HL-60 (cell line): ENCODE data around the gene RPL10A.

Experiments used
- DNase-seq, 2 experiments: peaks; one replicate each; pipeline ENCODE4 v3.0.0-alpha.2; 2010 to 2020; ENCODE audit warnings: low read depth in 1 of 2, low spot score in 1 of 2
- H3K27ac ChIP-seq: fragments of 250-450 bp; sonication (Bioruptor Pico); replicated peaks from 2 replicates; pipeline ENCODE4 v1.5.1; 2020; ENCODE audit warnings: mild to moderate bottlenecking, moderate library complexity
- H3K27me3 ChIP-seq: fragments of 250-450 bp; sonication (Bioruptor Pico); 2 replicates; pipeline ENCODE4 v1.5.1; 2021; ENCODE audit warnings: mild to moderate bottlenecking, moderate library complexity; ENCODE audit not compliant: insufficient read depth, poor library complexity, severe bottlenecking
- H3K4me3 ChIP-seq: replicated peaks from 2 replicates; pipeline ENCODE4 v1.5.1; 2011; ENCODE audit warnings: mild to moderate bottlenecking, control low read depth, low read length; ENCODE audit not compliant: insufficient read depth
- GABPA ChIP-seq: IDR thresholded peaks from 2 replicates; pipeline ENCODE4 v1.6.1; 2012; ENCODE audit warnings: low read depth
- POLR2AphosphoS5 ChIP-seq: IDR thresholded peaks from 2 replicates; pipeline ENCODE4 v1.6.1; 2012; ENCODE audit warnings: low read depth
- SPI1 ChIP-seq: IDR thresholded peaks from 2 replicates; pipeline ENCODE4 v1.6.1; 2012; ENCODE audit warnings: low read depth, mild to moderate bottlenecking, borderline replicate concordance
- TF ChIP-seq, protein P1 (sequence below): IDR thresholded peaks from 2 replicates; pipeline ENCODE4 v1.6.1; 2012; ENCODE audit warnings: low read depth; ENCODE audit not compliant: insufficient replicate concordance
- TF ChIP-seq, protein P2 (sequence below): IDR thresholded peaks from one replicate; pipeline ENCODE4 v1.5.1; 2011; ENCODE audit warnings: low read length, control low read depth, inconsistent platforms; ENCODE audit not compliant: insufficient read depth

Gene RPL10A

DNA sequence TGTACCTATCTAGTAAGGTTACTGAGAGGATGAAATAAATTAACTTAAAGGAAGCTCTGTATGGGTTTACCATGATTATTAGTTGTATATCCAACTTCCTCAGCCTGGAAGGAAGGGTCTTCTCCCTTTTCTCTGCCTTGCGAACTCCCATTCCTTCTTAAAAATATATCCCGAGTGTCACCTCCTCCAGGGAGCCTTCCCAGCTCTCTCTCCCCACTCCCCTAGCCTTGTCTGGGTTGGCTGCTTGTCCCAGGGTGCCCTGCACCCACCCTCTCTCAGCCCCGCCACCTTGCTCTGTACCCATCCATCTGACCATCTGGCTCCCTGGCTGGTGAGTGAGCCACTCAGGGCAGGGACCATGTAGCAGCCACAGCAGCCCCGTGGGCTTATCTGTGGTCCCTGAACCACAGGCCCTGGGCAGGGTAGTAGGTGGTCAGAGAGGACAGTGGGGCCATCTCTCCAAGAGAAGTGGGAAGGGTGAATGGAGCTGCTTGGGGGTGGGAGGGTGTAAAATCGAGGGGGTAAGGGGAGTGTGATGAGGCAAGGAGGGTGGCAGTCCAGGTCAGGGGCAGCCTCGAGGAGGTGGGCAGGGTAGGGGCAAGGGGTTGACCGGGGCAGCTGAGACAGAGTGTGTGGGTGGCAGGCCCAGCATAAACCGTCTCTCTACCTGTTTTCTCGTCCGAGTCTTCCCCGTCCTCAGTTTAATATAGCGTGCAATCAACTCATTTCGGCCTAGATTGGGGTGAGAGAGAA lies 15.9 kb downstream of the RPL10A start:
- H3K27me3 ChIP-seq = no peaks in the 10 kb centered on the region
- no peak overlapping the region for H3K4me3 ChIP-seq
- DNase-seq = no peak
- peak overlapping the region; percentile 14; the same call in 1 of the 2 replicates for H3K27ac ChIP-seq
- TF ChIP-seq POLR2AphosphoS5 = no peak
- TF ChIP-seq, protein P1, sequence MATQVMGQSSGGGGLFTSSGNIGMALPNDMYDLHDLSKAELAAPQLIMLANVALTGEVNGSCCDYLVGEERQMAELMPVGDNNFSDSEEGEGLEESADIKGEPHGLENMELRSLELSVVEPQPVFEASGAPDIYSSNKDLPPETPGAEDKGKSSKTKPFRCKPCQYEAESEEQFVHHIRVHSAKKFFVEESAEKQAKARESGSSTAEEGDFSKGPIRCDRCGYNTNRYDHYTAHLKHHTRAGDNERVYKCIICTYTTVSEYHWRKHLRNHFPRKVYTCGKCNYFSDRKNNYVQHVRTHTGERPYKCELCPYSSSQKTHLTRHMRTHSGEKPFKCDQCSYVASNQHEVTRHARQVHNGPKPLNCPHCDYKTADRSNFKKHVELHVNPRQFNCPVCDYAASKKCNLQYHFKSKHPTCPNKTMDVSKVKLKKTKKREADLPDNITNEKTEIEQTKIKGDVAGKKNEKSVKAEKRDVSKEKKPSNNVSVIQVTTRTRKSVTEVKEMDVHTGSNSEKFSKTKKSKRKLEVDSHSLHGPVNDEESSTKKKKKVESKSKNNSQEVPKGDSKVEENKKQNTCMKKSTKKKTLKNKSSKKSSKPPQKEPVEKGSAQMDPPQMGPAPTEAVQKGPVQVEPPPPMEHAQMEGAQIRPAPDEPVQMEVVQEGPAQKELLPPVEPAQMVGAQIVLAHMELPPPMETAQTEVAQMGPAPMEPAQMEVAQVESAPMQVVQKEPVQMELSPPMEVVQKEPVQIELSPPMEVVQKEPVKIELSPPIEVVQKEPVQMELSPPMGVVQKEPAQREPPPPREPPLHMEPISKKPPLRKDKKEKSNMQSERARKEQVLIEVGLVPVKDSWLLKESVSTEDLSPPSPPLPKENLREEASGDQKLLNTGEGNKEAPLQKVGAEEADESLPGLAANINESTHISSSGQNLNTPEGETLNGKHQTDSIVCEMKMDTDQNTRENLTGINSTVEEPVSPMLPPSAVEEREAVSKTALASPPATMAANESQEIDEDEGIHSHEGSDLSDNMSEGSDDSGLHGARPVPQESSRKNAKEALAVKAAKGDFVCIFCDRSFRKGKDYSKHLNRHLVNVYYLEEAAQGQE = no peak
- TF ChIP-seq, protein P2, sequence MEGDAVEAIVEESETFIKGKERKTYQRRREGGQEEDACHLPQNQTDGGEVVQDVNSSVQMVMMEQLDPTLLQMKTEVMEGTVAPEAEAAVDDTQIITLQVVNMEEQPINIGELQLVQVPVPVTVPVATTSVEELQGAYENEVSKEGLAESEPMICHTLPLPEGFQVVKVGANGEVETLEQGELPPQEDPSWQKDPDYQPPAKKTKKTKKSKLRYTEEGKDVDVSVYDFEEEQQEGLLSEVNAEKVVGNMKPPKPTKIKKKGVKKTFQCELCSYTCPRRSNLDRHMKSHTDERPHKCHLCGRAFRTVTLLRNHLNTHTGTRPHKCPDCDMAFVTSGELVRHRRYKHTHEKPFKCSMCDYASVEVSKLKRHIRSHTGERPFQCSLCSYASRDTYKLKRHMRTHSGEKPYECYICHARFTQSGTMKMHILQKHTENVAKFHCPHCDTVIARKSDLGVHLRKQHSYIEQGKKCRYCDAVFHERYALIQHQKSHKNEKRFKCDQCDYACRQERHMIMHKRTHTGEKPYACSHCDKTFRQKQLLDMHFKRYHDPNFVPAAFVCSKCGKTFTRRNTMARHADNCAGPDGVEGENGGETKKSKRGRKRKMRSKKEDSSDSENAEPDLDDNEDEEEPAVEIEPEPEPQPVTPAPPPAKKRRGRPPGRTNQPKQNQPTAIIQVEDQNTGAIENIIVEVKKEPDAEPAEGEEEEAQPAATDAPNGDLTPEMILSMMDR = no peak

DNA sequence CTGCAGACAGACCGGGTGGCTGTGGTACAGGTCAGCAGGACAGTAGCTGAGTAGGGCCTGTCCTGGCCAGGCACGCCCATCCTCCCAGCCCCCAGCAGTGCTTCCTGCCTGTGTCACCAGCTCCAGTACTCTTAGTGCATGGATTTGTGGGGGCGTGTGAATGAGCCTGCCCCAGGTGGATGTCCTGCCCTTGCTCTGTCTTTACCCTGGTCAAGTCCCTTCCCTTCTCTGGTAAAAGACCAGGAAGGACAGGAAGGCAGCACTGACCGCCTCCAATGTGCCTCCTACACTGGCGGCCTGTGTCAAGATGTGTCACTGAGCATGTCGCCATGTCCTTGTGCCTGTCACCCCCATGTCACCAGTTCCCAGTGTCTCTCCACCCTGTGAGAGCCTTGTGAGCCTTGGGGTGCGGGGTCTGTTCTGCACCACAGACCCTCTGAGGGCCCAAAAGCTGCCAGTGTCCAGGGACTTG lies 16.8 kb downstream of the RPL10A start:
- Histone ChIP-seq H3K27ac (no peak overlapping the region), H3K27me3 (no peaks in the 10 kb centered on the region), H3K4me3 (no peak overlapping the region)
- TF ChIP-seq, protein P2 = no peak
- TF ChIP-seq GABPA (no peak), SPI1 (no peak), POLR2AphosphoS5 (no peak)
- TF ChIP-seq, protein P1 = no peak
- no peak for DNase-seq

DNA sequence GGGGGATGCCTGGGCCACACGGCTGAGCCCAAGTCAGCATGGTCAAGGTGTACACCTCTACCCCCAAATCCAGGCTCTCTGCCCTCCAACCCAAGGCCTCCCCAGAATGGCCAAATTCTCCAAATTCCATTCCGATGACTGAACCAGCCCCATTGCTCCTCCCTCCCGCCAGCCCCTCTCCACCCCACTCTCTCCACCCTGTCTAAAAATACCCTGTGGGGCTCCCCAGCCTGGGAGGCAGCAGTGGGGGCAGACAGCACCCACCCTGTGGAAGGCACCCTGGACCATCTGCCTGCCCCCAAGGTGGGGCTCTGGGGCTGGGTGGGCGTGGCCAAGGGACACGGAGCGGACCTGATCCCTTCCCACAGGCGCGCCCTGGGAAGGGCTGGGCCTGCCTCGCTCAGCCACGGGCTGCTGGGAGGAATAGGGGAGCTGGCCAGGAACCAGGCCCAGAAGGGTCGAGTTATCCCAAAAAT lies 17.2 kb downstream of the RPL10A start:
- TF ChIP-seq, protein P2 = no peak
- no peak for TF ChIP-seq SPI1
- TF ChIP-seq GABPA = no peak
- TF ChIP-seq POLR2AphosphoS5 = no peak
- TF ChIP-seq, protein P1 = no peak
- DNase-seq = no peak
- Histone ChIP-seq H3K27ac (no peak overlapping the region), H3K4me3 (no peak overlapping the region), H3K27me3 (no peaks in the 10 kb centered on the region)
